Ascending aorta (tissue), 2 donors: ENCODE results near the gene DCUN1D1. TPM values are rescaled to one million over a fixed set of nuclear protein-coding genes. Genes with fewer than 3 reads are reported as not detected.
"Not testable (repeated sequence)": the region's sequence is repeated elsewhere in the genome, so short reads cannot be mapped to it uniquely, and the experiment has no call there.

ENCODE experiments used
- DNase-seq, 2 donors: peaks; one replicate each; pipeline ENCODE4 v3.0.0-alpha.2; 2019; ENCODE audit warnings: low spot score in 2 of 2
- H3K27ac ChIP-seq, 2 donors: fragments of 200-600 bp; sonication (generic); one replicate each; pipeline ENCODE4 v1.5.1; 2016 to 2017; ENCODE audit warnings: mild to moderate bottlenecking in 1 of 2
- H3K27me3 ChIP-seq: fragments of 200-600 bp; sonication (generic); one replicate; pipeline ENCODE4 v1.5.1; 2017
- H3K36me3 ChIP-seq, 2 donors: fragments of 200-600 bp; sonication (generic); one replicate each; pipeline ENCODE4 v1.5.1; 2016
- H3K4me1 ChIP-seq, 2 donors: fragments of 200-600 bp; sonication (generic); one replicate each; pipeline ENCODE4 v1.5.1; 2016 to 2017; ENCODE audit warnings: mild to moderate bottlenecking in 1 of 2
- H3K4me3 ChIP-seq, 2 donors: fragments of 200-600 bp; sonication (generic); one replicate each; pipeline ENCODE4 v1.5.1; 2016 to 2017; ENCODE audit warnings: mild to moderate bottlenecking in 1 of 2
- H3K9me3 ChIP-seq, 2 donors: fragments of 200-600 bp; sonication (generic); one replicate each; pipeline ENCODE4 v1.5.1; 2016
- intact Hi-C: fragments of 100-400 bp; cut with DNase I; formaldehyde crosslinking; loops from one replicate; pipeline ENCODE4 v1.15.1; 2023
- total RNA-seq: library from RNA; depleted of rRNA; stranded (reverse); fragments of >200 nt; gene quantifications from one replicate; pipeline ENCODE4 v1.1.0, GENCODE V29; 2016
- TF ChIP-seq, protein P1 (sequence below), 3 experiments: fragments of 200-600 bp in 2 of 3; fragments of 450-650 bp in 1 of 3; sonication (generic) in 2 of 3; IDR thresholded peaks; one replicate each; pipeline ENCODE4 v1.5.1; 2016 to 2019; ENCODE audit warnings: antibody characterized with exemption in 3 of 3, mild to moderate bottlenecking in 1 of 3, moderate library complexity in 1 of 3

DCUN1D1 gene
- total RNA-seq, 1 donor from 2014 or later = 8.4 TPM

DNA sequence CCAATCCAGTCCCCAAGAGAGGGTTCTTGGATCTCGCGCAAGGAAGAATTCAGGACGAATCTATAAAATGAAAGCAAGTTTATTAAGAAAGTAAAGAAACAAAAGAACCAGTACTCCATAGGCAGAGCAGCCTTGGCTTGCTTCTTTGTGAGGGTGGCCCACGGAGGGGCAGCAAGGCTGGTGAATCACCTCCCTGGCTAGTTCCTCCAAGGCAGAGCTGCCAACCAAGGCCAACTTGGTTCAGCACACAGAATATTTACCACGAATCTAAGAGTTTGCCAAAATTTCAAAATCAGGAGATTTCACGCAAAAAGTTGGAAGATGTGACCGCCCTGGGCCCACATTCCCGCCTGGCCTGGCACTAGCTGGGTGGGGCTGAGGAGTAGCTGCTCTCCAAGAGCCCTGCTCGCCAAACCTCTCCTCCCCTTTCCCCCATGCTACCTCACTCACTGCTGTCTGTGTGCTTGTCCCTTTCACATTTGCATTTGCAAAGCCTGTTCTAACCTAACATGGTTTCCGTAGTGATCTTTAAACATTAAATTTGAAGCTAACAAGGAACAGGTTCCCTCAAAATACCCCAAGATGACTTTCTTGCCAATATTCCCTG lies 26.2 kb upstream of the DCUN1D1 start:
- no peaks in the 10 kb centered on the region for H3K9me3 ChIP-seq
- H3K27ac ChIP-seq = no peak overlapping the region
- intact Hi-C loops = no loop called here
- no peaks in the 10 kb centered on the region for H3K36me3 ChIP-seq
- no peak for DNase-seq
- H3K4me1 ChIP-seq = peaks cover 0 to 10% of the 10 kb centered on the region in 2 donors
- no peaks in the 10 kb centered on the region for H3K27me3 ChIP-seq
- H3K4me3 ChIP-seq = no peak overlapping the region
- TF ChIP-seq, protein P1, sequence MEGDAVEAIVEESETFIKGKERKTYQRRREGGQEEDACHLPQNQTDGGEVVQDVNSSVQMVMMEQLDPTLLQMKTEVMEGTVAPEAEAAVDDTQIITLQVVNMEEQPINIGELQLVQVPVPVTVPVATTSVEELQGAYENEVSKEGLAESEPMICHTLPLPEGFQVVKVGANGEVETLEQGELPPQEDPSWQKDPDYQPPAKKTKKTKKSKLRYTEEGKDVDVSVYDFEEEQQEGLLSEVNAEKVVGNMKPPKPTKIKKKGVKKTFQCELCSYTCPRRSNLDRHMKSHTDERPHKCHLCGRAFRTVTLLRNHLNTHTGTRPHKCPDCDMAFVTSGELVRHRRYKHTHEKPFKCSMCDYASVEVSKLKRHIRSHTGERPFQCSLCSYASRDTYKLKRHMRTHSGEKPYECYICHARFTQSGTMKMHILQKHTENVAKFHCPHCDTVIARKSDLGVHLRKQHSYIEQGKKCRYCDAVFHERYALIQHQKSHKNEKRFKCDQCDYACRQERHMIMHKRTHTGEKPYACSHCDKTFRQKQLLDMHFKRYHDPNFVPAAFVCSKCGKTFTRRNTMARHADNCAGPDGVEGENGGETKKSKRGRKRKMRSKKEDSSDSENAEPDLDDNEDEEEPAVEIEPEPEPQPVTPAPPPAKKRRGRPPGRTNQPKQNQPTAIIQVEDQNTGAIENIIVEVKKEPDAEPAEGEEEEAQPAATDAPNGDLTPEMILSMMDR (IDR thresholded peaks at IDR 0.05) = no peak

DNA sequence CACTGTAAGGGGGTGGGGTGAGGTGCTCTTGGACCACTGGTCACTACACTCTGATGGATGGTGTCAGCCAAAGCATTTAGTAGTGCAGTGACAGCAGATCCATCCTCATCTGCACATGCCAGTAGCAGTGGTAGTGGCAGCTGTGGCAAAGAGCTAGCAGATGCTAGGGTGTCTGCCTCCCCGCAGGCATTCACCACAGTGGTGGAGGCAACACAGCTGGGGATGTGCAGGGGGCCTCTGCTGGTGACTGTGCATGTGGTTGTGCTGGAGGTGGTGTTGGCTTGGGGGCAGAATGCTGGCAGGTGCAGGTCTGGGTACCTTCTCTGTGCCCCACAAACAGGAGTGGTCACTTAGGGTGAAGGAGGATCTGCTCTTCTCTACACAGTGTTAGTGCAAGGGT lies 19.4 kb upstream of the DCUN1D1 start:
- intact Hi-C loops = no loop called here
- Histone ChIP-seq H3K27me3 (no peaks in the 10 kb centered on the region), H3K9me3 (no peaks in the 10 kb centered on the region), H3K4me1 (no peaks in the 10 kb centered on the region), H3K27ac (no peak overlapping the region), H3K36me3 (no peaks in the 10 kb centered on the region), H3K4me3 (no peak overlapping the region)
- DNase-seq = no peak
- TF ChIP-seq, protein P1 (IDR thresholded peaks at IDR 0.05) = no peak

DNA sequence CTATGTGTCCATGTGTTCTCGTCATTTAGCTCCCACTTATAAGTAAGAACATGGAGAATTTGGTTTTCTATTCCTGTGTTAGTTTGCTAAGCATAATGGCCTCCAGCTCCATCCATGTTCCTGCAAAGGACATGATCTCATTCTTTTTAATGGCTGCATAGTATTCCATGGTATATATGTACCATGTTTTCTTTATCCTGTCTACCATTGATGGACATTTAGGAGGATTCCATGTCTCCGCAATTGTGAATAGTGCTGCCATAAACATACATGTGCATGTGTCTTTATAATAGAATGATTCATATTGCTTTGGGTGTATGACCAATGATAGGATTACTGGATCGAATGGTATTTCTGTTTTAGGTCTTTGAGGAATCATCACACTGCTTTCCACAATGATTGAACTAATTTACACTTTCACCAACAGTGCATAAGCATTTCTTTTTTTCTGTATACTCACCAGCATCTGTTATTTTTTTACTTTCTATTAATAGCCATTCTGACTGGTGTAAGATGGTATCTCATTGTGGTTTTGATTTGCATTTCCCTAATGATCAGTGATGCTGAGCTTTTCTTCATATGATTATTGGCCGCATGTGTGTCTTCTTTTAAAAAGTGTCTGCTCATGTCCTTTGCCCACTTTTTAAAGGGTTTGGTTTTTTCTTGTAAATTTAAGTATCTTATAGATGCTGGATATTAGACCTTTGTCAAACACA lies 13.3 kb upstream of the DCUN1D1 start:
- H3K9me3 ChIP-seq, H3K27me3 ChIP-seq, H3K4me1 ChIP-seq, DNase-seq, intact Hi-C loops, H3K36me3 ChIP-seq, H3K27ac ChIP-seq, H3K4me3 ChIP-seq: not testable (repeated sequence)

DNA sequence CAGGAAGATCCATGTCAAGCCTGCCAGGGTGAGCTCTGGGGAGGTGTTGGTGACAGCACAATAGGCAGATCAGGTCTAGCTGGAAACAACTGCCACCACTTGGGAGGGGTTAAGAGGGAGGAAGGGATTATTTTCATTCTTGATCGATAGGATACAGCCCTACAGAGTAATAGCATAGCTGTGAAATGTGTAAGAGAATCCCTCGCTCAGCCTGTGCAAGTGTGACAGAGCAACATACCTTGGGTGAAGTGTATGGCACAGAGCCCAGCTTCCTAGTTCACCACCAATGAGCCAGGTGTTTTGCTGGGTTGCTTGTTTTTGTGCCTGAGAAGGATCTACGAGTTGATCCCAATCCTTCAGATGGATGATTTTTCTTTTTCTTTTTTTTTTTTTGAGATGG lies 9.2 kb upstream of the DCUN1D1 start:
- H3K27me3 ChIP-seq = no peaks in the 10 kb centered on the region
- H3K27ac ChIP-seq = no peak overlapping the region
- no peak overlapping the region for H3K4me3 ChIP-seq
- TF ChIP-seq, protein P1 (IDR thresholded peaks at IDR 0.05) = no peak
- H3K4me1 ChIP-seq = no peaks in the 10 kb centered on the region
- no peak for DNase-seq
- no peaks in the 10 kb centered on the region for H3K36me3 ChIP-seq
- peaks cover 0 to 2% of the 10 kb centered on the region in 2 donors for H3K9me3 ChIP-seq
- intact Hi-C loops = no loop called here

DNA sequence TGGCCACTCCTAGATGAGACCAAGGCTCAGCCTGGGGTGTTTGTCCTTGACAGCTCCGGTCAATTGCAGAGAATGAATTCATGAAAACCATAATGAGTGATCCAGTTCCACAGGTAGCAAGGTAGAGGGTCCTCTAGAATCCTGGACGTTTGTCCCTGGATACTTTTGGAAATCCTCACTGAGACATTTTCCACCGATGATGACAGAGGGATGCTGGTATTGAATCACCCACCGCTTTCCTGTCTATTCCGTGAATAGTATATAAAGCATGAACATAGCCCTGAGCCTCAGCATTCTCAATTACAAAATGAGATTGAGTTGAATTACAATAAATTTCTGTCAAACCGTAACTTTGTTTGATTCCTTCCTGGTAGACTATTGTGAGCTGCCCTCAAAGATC lies 5.7 kb upstream of the DCUN1D1 start:
- intact Hi-C loops = no loop called here
- Histone ChIP-seq H3K27ac (no peak overlapping the region), H3K9me3 (no peaks in the 10 kb centered on the region), H3K4me1 (peaks cover 0 to 1% of the 10 kb centered on the region in 2 donors), H3K27me3 (no peaks in the 10 kb centered on the region), H3K36me3 (no peaks in the 10 kb centered on the region), H3K4me3 (no peak overlapping the region)
- TF ChIP-seq, protein P1 (IDR thresholded peaks at IDR 0.05) = no peak
- DNase-seq = no peak

DNA sequence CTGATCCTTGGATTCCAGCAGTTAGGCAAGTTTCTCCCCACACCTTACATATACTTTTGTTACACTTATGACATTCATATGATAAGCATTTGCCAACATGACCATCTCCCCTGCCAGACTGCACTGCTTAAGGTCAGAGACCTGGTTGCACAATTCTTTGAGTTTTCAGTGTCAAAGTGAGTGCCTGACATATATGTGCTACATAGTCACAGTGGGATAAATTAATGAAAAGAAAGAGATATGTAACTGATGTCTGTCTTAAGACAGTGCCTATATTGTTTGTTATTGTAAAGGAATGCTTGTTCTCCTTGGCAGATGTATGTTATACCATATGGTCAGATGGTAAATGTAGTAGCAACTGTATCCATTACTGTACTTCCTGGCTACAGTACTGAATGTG lies 3.5 kb upstream of the DCUN1D1 start:
- DNase-seq = no peak
- Histone ChIP-seq H3K4me1 (peaks cover 0 to 6% of the 10 kb centered on the region in 2 donors), H3K9me3 (no peaks in the 10 kb centered on the region), H3K36me3 (no peaks in the 10 kb centered on the region), H3K4me3 (no peak overlapping the region), H3K27me3 (no peaks in the 10 kb centered on the region), H3K27ac (no peak overlapping the region)
- TF ChIP-seq, protein P1 (IDR thresholded peaks at IDR 0.05) = no peak
- intact Hi-C loops = loop anchor here (5.0 kb wide), 1 partner anchor 192 kb away; the partner anchor contains the start of gene ATP11B
